H1 (cell line): Measurements from ENCODE around the gene ABCC6. TPM values are rescaled to one million over a fixed set of nuclear protein-coding genes. Genes with fewer than 3 reads are reported as not detected.

ENCODE experiments used
- CTCF ChIA-PET: fragments of 300-600 bp; sonication (Branson Sonifier 250); formaldehyde crosslinking; loops from one replicate; lab custom pipeline; 2021; ENCODE audit not compliant: partially characterized antibody; lab: Charles Lee
- POLR2A ChIA-PET: fragments of 300-600 bp; sonication (Branson Sonifier 250); formaldehyde crosslinking; loops from one replicate; lab custom pipeline; 2021; ENCODE audit warnings: inconsistent platforms; ENCODE audit not compliant: partially characterized antibody; lab: Charles Lee
- DNase-seq, 2 experiments: peaks; one replicate each; pipeline versions ENCODE4 v3.0.0 to v3.0.0-alpha.2; 2010 to 2022; ENCODE audit warnings: low spot score in 2 of 2, low read depth in 1 of 2, mixed read lengths in 1 of 2
- FAIRE-seq: peaks from 2 replicates; lab custom pipeline; 2011; peaks lifted over from hg19 to GRCh38; lab: Jason Lieb, UNC
- H2AFZ ChIP-seq: 2 replicates; pipeline ENCODE4 v1.8.1; 2012; ENCODE audit warnings: low read length, inconsistent platforms
- H2AK5ac ChIP-seq: 2 replicates; pipeline ENCODE4 v1.6.1; 2013; ENCODE audit warnings: low read depth, low read length
- H2BK120ac ChIP-seq: replicated peaks from 2 replicates; pipeline ENCODE3; 2013; ENCODE audit warnings: low read depth, low read length, inconsistent platforms
- H2BK12ac ChIP-seq: 2 replicates; pipeline ENCODE4 v1.6.1; 2013; ENCODE audit warnings: low read depth, low read length
- H2BK15ac ChIP-seq: 2 replicates; pipeline ENCODE4 v1.6.1; 2013; ENCODE audit warnings: low read length
- H2BK20ac ChIP-seq: 2 replicates; pipeline ENCODE4 v1.6.1; 2013; ENCODE audit warnings: low read length
- H2BK5ac ChIP-seq: 2 replicates; pipeline ENCODE4 v1.6.1; 2013; ENCODE audit warnings: low read depth, low read length
- H3K14ac ChIP-seq: 2 replicates; pipeline ENCODE4 v1.6.1; 2013; ENCODE audit warnings: inconsistent platforms; ENCODE audit not compliant: insufficient read length
- H3K18ac ChIP-seq: 2 replicates; pipeline ENCODE4 v1.6.1; 2013; ENCODE audit warnings: low read length; ENCODE audit errors: extremely low read depth
- H3K23ac ChIP-seq: 2 replicates; pipeline ENCODE4 v1.6.1; 2013; ENCODE audit warnings: inconsistent platforms; ENCODE audit not compliant: insufficient read length
- H3K23me2 ChIP-seq: 2 replicates; pipeline ENCODE4 v1.6.1; 2013; ENCODE audit warnings: low read depth, low read length
- H3K27ac ChIP-seq: 2 replicates; pipeline ENCODE4 v1.6.1; 2011; ENCODE audit warnings: low read depth, low read length, inconsistent platforms
- H3K27me3 ChIP-seq, 4 experiments: replicated peaks in 1 of 4; 1 replicate in 1 of 4; 2 replicates in 3 of 4; pipeline versions ENCODE4 v1.6.1 to v1.8.1; 2011 to 2013; ENCODE audit warnings: low read length in 3 of 4, mild to moderate bottlenecking in 3 of 4, inconsistent platforms in 2 of 4, mixed read lengths in 2 of 4, moderate library complexity in 1 of 4; ENCODE audit not compliant: control insufficient read depth in 3 of 4, insufficient read depth in 3 of 4; ENCODE audit errors: extremely low read depth in 1 of 4
- H3K36me3 ChIP-seq, 4 experiments: 2 replicates each; pipeline versions ENCODE4 v1.6.1 to v1.8.1; 2011 to 2013; ENCODE audit warnings: mild to moderate bottlenecking in 4 of 4, low read length in 3 of 4, moderate library complexity in 2 of 4, control low read depth in 1 of 4, inconsistent platforms in 1 of 4; ENCODE audit not compliant: insufficient read depth in 4 of 4, control insufficient read depth in 2 of 4
- H3K4ac ChIP-seq: replicated peaks from 2 replicates; pipeline ENCODE3; 2013; ENCODE audit warnings: low read length, low read depth, mixed read lengths, inconsistent platforms; ENCODE audit not compliant: insufficient read length
- H3K4me1 ChIP-seq, 4 experiments: replicated peaks in 1 of 4; 1 replicate in 1 of 4; 2 replicates in 3 of 4; pipeline versions ENCODE4 v1.6.1 to v1.8.1; 2011 to 2013; ENCODE audit warnings: low read length in 3 of 4, inconsistent platforms in 2 of 4, mixed read lengths in 1 of 4; ENCODE audit not compliant: insufficient read depth in 4 of 4, control insufficient read depth in 3 of 4
- H3K4me2 ChIP-seq, 2 experiments: 2 replicates each; pipeline versions ENCODE4 v1.6.1 to v1.8.1; 2011 to 2013; ENCODE audit warnings: low read depth in 2 of 2, low read length in 2 of 2, control low read depth in 1 of 2, inconsistent platforms in 1 of 2, mild to moderate bottlenecking in 1 of 2; ENCODE audit not compliant: insufficient read depth in 1 of 2
- H3K4me3 ChIP-seq, 4 experiments: fragments of 200-600, 300-600 bp in 1 of 4; sonication (generic), shearing (Covaris generic), sonication (Bioruptor Twin) in 1 of 4; 2 replicates each; pipeline versions ENCODE4 v1.5.1 to v1.8.1; 2011 to 2016; ENCODE audit warnings: low read length in 4 of 4, low read depth in 3 of 4, control low read depth in 2 of 4, inconsistent platforms in 2 of 4, mild to moderate bottlenecking in 2 of 4, mixed read lengths in 1 of 4, moderate library complexity in 1 of 4; ENCODE audit not compliant: insufficient read depth in 2 of 4; ENCODE audit errors: extremely low read depth in 1 of 4
- H3K56ac ChIP-seq: replicated peaks from 2 replicates; pipeline ENCODE3; 2013; ENCODE audit warnings: low read depth, mild to moderate bottlenecking, mixed read lengths, low read length, inconsistent platforms; ENCODE audit not compliant: insufficient read length
- H3K79me1 ChIP-seq: 2 replicates; pipeline ENCODE4 v1.6.1; 2013; ENCODE audit warnings: low read depth, low read length, control low read depth
- H3K79me2 ChIP-seq, 2 experiments: 2 replicates each; pipeline versions ENCODE4 v1.6.1 to v1.8.1; 2012 to 2013; ENCODE audit warnings: low read length in 2 of 2, mild to moderate bottlenecking in 2 of 2, inconsistent platforms in 1 of 2; ENCODE audit not compliant: insufficient read depth in 2 of 2, control insufficient read depth in 1 of 2
- H3K9ac ChIP-seq, 4 experiments: replicated peaks in 1 of 4; 1 replicate in 1 of 4; 2 replicates in 3 of 4; pipeline versions ENCODE4 v1.6.1 to v1.8.1; 2011 to 2013; ENCODE audit warnings: low read depth in 3 of 4, low read length in 3 of 4, control low read depth in 2 of 4, mild to moderate bottlenecking in 2 of 4, moderate library complexity in 2 of 4, inconsistent platforms in 1 of 4; ENCODE audit errors: extremely low read depth in 1 of 4
- H3K9me3 ChIP-seq, 2 experiments: 2 replicates each; pipeline versions ENCODE4 v1.6.1 to v1.8.1; 2012 to 2013; ENCODE audit warnings: mild to moderate bottlenecking in 2 of 2, moderate library complexity in 2 of 2, control low read depth in 1 of 2, inconsistent platforms in 1 of 2, low read depth in 1 of 2, low read length in 1 of 2, mixed read lengths in 1 of 2; ENCODE audit not compliant: insufficient read depth in 2 of 2
- H4K20me1 ChIP-seq, 2 experiments: replicated peaks in 1 of 2; 2 replicates each; pipeline versions ENCODE3 to v1.8.1; 2011 to 2013; ENCODE audit warnings: inconsistent platforms in 2 of 2, low read length in 2 of 2, mild to moderate bottlenecking in 1 of 2; ENCODE audit not compliant: insufficient read depth in 2 of 2, control insufficient read depth in 1 of 2
- H4K5ac ChIP-seq: 2 replicates; pipeline ENCODE4 v1.6.1; 2013; ENCODE audit warnings: low read length, low read depth, mixed read lengths, inconsistent platforms; ENCODE audit not compliant: insufficient read length
- H4K8ac ChIP-seq: 2 replicates; pipeline ENCODE4 v1.8.0; 2013; ENCODE audit warnings: mild to moderate bottlenecking, moderate library complexity, low read length, inconsistent platforms; ENCODE audit not compliant: insufficient read depth; ENCODE audit errors: extremely low read depth
- H4K91ac ChIP-seq: replicated peaks from 2 replicates; pipeline ENCODE3; 2013; ENCODE audit warnings: low read length, mixed read lengths, inconsistent platforms; ENCODE audit not compliant: insufficient read length
- ATF3 ChIP-seq: IDR thresholded peaks from 2 replicates; pipeline ENCODE4 v1.6.1; 2011; ENCODE audit warnings: low read depth, mild to moderate bottlenecking, low read length; ENCODE audit not compliant: insufficient read depth
- BCL11A ChIP-seq, 2 experiments: IDR thresholded peaks; one replicate each; pipeline ENCODE4 v1.6.1; 2011; ENCODE audit warnings: low read depth in 2 of 2, low read length in 2 of 2, mild to moderate bottlenecking in 2 of 2
- CBX8 ChIP-seq: fragments of 300-800, 300-1000 bp; sonication (generic); IDR thresholded peaks from 2 replicates; pipeline ENCODE4 v1.7.1; 2016; ENCODE audit warnings: low read depth, low read length, borderline replicate concordance
- EP300 ChIP-seq, 2 experiments: IDR thresholded peaks; 1 replicate in 1 of 2; 2 replicates in 1 of 2; pipeline ENCODE4 v1.6.1; 2011 to 2012; ENCODE audit warnings: low read depth in 2 of 2, low read length in 2 of 2, mild to moderate bottlenecking in 2 of 2, borderline replicate concordance in 1 of 2, inconsistent platforms in 1 of 2, moderate library complexity in 1 of 2
- JUN ChIP-seq: IDR thresholded peaks from 2 replicates; pipeline ENCODE4 v1.6.1; 2011; ENCODE audit warnings: low read depth, mild to moderate bottlenecking, improper control_type of control experiment, low read length
- KDM5A ChIP-seq: fragments of 200-600 bp; IDR thresholded peaks from 2 replicates; pipeline ENCODE4 v1.7.1; 2012; ENCODE audit warnings: mild to moderate bottlenecking, low read length, inconsistent platforms, mixed read lengths
- SP1 ChIP-seq: IDR thresholded peaks from 2 replicates; pipeline ENCODE4 v1.6.1; 2011; ENCODE audit warnings: low read depth, low read length
- SRF ChIP-seq: IDR thresholded peaks from 2 replicates; pipeline ENCODE4 v1.6.1; 2011; ENCODE audit warnings: mild to moderate bottlenecking, low read depth, low read length, moderate library complexity
- TBP ChIP-seq: IDR thresholded peaks from 2 replicates; pipeline ENCODE4 v1.6.1; 2011; ENCODE audit warnings: low read depth, low read length, improper control_type of control experiment
- TEAD4 ChIP-seq: IDR thresholded peaks from 2 replicates; pipeline ENCODE4 v1.6.1; 2012; ENCODE audit warnings: low read depth, low read length, inconsistent platforms, mixed read lengths
- YY1 ChIP-seq: IDR thresholded peaks from 2 replicates; pipeline ENCODE4 v1.6.1; 2011; ENCODE audit warnings: low read depth, mild to moderate bottlenecking, low read length
- WGBS, 2 experiments: shearing (Covaris generic) in 1 of 2; methylation state at CpG; one replicate each; pipeline versions ENCODE4 v1.1.6 to v1.1.7; 2013 to 2015; ENCODE audit warnings: low lambda C conversion rate in 2 of 2, mixed read lengths in 2 of 2, inconsistent platforms in 1 of 2, low coverage in 1 of 2, missing lambda C conversion rate in 1 of 2; ENCODE audit not compliant: insufficient replicate concordance in 2 of 2, insufficient coverage in 1 of 2, insufficient read length in 1 of 2; ENCODE audit errors: extremely low coverage in 1 of 2, missing lambda C conversion rate in 1 of 2; 5-methylcytosine and 5-hydroxymethylcytosine counted together
- polyA plus RNA-seq, 7 experiments: library from polyadenylated mRNA; depleted of rRNA in 3 of 7; stranded (reverse) in 5 of 7; unstranded in 2 of 7; fragments of >200 nt in 5 of 7; fragments of 200-250 nt in 2 of 7; gene quantifications; 1 replicate in 5 of 7; 2 replicates in 1 of 7; 4 replicates in 1 of 7; pipeline versions ENCODE4 v1.2.1 to v1.2.3, GENCODE V29; 2011 to 2013; ENCODE audit warnings: missing spikeins in 2 of 7, mixed read lengths in 2 of 7
- total RNA-seq: library from RNA; stranded (reverse); fragmentation: NEBNext Ultra II Directional; extraction: Animal tissue kit (Norgen Biotek cat#: 25700); gene quantifications from 2 replicates; pipeline ENCODE4 v1.2.1, GENCODE V29; 2021
- TF ChIP-seq, protein P1 (sequence below): IDR thresholded peaks from 2 replicates; pipeline ENCODE4 v1.6.1; 2012; ENCODE audit warnings: inconsistent platforms

The ABCC6 gene
- total and polyA plus RNA-seq, 2 of the 8 experiments (the other 6 are each of a cell fraction or from before 2014, with no cell fraction given) = 1.6 to 1.8 TPM

DNA sequence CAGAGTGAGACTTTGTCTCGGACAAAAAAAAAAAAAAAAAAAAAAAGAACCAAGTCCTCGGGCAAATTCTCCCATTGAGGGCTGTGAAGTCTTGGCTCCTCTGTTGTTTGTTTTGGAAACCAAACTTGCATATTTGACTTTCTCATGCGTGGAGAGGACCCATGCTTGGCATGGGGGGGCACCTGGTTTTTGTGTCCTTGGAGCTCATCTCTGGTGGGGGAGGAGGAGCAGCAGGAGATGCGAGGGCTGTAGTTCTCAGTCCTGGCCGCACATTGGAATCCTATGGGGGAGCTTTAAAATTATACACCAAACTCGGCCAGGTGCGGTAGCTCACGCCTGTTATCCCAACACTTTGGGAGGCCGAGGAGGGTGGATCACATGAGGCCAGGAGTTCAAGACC is 74.5 kb downstream of the ABCC6 start:
- H2AK5ac ChIP-seq = no peak overlapping the region
- no peak overlapping the region for H3K4me3 ChIP-seq
- H3K4me1 ChIP-seq = peaks cover 0 to 4% (median under 1%) of the 10 kb centered on the region in 4 experiments; a peak in 1 of 7 replicates
- H2BK15ac ChIP-seq = no peak overlapping the region
- H3K14ac ChIP-seq = no peak overlapping the region
- no peak overlapping the region for H3K56ac ChIP-seq
- H3K23me2 ChIP-seq = no peaks in the 10 kb centered on the region
- CTCF ChIA-PET = interaction anchor here (0.8 to 3.1 kb wide), 2 partner anchors 35 to 38 kb away, joined by 3 to 11 read pairs; no protein-coding TSS in a partner anchor
- H4K5ac ChIP-seq = no peak overlapping the region
- H4K91ac ChIP-seq = no peak overlapping the region
- DNase-seq (no peak), FAIRE-seq (no peak)
- no peak overlapping the region for H3K27ac ChIP-seq
- no peak overlapping the region for H2BK5ac ChIP-seq
- H3K27me3 ChIP-seq = no peaks in the 10 kb centered on the region
- no peak overlapping the region for H2BK120ac ChIP-seq
- H3K4ac ChIP-seq = no peak overlapping the region
- H3K79me1 ChIP-seq = no peaks in the 10 kb centered on the region; the same call in 1 of the 2 replicates
- H3K79me2 ChIP-seq = no peaks in the 10 kb centered on the region
- no peak overlapping the region for H2BK12ac ChIP-seq
- H2AFZ ChIP-seq = no peak overlapping the region
- no peak overlapping the region for H3K23ac ChIP-seq
- WGBS, 2 experiments = 90% methylated on average over 8 of the region's 9 CpGs; no CpG with 5 or more reads in 1 of the 2 experiments
- H4K20me1 ChIP-seq = peaks cover 3 to 6% of the 10 kb centered on the region in 2 experiments
- POLR2A ChIA-PET = no interaction called here
- H3K36me3 ChIP-seq = peaks cover 0 to 5% (median 2%) of the 10 kb centered on the region in 4 experiments; a peak in 3 of 8 replicates
- H3K18ac ChIP-seq = no peak overlapping the region
- H4K8ac ChIP-seq = no peak overlapping the region
- no peaks in the 10 kb centered on the region for H3K9me3 ChIP-seq
- no peak overlapping the region for H2BK20ac ChIP-seq
- H3K4me2 ChIP-seq = no peak overlapping the region
- H3K9ac ChIP-seq = no peak overlapping the region
- TF ChIP-seq YY1 (no peak), JUN (no peak), SRF (no peak), KDM5A (no peak), SP1 (no peak), TEAD4 (no peak), BCL11A (IDR thresholded peaks at IDR 0.05; ENCODE audit: low read depth in 2 of 2, low read length in 2 of 2) (no peak), ATF3 (no peak), CBX8 (no peak), EP300 (IDR thresholded peaks at IDR 0.05; ENCODE audit: borderline replicate concordance in 1 of 2, low read depth in 2 of 2, low read length in 2 of 2) (no peak), TBP (no peak)
- TF ChIP-seq, protein P1, sequence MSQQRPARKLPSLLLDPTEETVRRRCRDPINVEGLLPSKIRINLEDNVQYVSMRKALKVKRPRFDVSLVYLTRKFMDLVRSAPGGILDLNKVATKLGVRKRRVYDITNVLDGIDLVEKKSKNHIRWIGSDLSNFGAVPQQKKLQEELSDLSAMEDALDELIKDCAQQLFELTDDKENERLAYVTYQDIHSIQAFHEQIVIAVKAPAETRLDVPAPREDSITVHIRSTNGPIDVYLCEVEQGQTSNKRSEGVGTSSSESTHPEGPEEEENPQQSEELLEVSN = no peak
